SK-N-SH treated with all-trans-retinoic acid at 6 μM for 48 hours (cell line): ENCODE results near the gene DIAPH1.

Experiments
- ATAC-seq: fragments of 200-7000 bp; cut with Tn5 transposase; 3 replicates; pipeline ENCODE4 v1.9.1; 2020; ENCODE audit warnings: mild to moderate bottlenecking, moderate library complexity
- ARNTL ChIP-seq: fragments of 450-650 bp; formaldehyde crosslinking; IDR thresholded peaks from 2 replicates; pipeline ENCODE4 v1.5.0; 2020; ENCODE audit warnings: low read depth, mild to moderate bottlenecking, moderate library complexity, borderline replicate concordance
- BACH2 ChIP-seq: fragments of 250-450 bp; sonication (Bioruptor Pico); IDR thresholded peaks from 2 replicates; pipeline ENCODE4 v1.9.0; 2021; ENCODE audit warnings: mild to moderate bottlenecking, borderline replicate concordance
- CSDC2 ChIP-seq: fragments of 250-450 bp; sonication (Bioruptor Pico); IDR thresholded peaks from 2 replicates; pipeline ENCODE4 v1.5.0; 2020; ENCODE audit warnings: mild to moderate bottlenecking, moderate library complexity
- ESRRG ChIP-seq: fragments of 250-450 bp; sonication (Bioruptor Pico); IDR thresholded peaks from 2 replicates; pipeline ENCODE4 v1.6.1; 2021; ENCODE audit warnings: mild to moderate bottlenecking
- GLIS3 ChIP-seq: fragments of 250-450 bp; sonication (Bioruptor Pico); IDR thresholded peaks from 2 replicates; pipeline ENCODE4 v1.5.0; 2020; ENCODE audit warnings: mild to moderate bottlenecking, moderate library complexity
- ISL1 ChIP-seq: fragments of 250-450 bp; sonication (Bioruptor Pico); IDR thresholded peaks from 2 replicates; pipeline ENCODE4 v2.1.2; 2022; ENCODE audit warnings: mild to moderate bottlenecking, moderate library complexity
- PATZ1 ChIP-seq: fragments of 250-450 bp; sonication (Bioruptor Pico); IDR thresholded peaks from 2 replicates; pipeline ENCODE4 v1.8.0; 2020; ENCODE audit warnings: mild to moderate bottlenecking, moderate library complexity, borderline replicate concordance
- PPARA ChIP-seq: fragments of 250-450 bp; sonication (Bioruptor Pico); IDR thresholded peaks from 2 replicates; pipeline ENCODE4 v1.5.0; 2020; ENCODE audit warnings: mild to moderate bottlenecking, borderline replicate concordance
- RARB ChIP-seq: fragments of 250-450 bp; sonication (Bioruptor Pico); IDR thresholded peaks from 2 replicates; pipeline ENCODE4 v1.8.0; 2021; ENCODE audit warnings: mild to moderate bottlenecking, moderate library complexity
- TCF4 ChIP-seq: fragments of 250-450 bp; sonication (Bioruptor Pico); IDR thresholded peaks from 2 replicates; pipeline ENCODE4 v1.8.0; 2021; ENCODE audit warnings: mild to moderate bottlenecking, moderate library complexity, borderline replicate concordance
- TOX ChIP-seq: fragments of 250-450 bp; sonication (Bioruptor Pico); IDR thresholded peaks from 2 replicates; pipeline ENCODE4 v1.8.0; 2021; ENCODE audit warnings: mild to moderate bottlenecking, moderate library complexity, borderline replicate concordance
- ZC3H10 ChIP-seq: fragments of 250-450 bp; sonication (Bioruptor Pico); IDR thresholded peaks from 2 replicates; pipeline ENCODE4 v1.5.1; 2021; ENCODE audit warnings: mild to moderate bottlenecking, moderate library complexity
- ZFP3 ChIP-seq: fragments of 250-450 bp; sonication (Bioruptor Pico); IDR thresholded peaks from 2 replicates; pipeline ENCODE4 v1.5.0; 2020; ENCODE audit warnings: mild to moderate bottlenecking, moderate library complexity
- ZFP30 ChIP-seq: fragments of 450-650 bp; formaldehyde crosslinking; IDR thresholded peaks from 2 replicates; pipeline ENCODE4 v1.5.0; 2022; ENCODE audit warnings: mild to moderate bottlenecking, moderate library complexity
- ZNF70 ChIP-seq: fragments of 450-650 bp; formaldehyde crosslinking; IDR thresholded peaks from 2 replicates; pipeline ENCODE4 v1.5.0; 2020; ENCODE audit warnings: mild to moderate bottlenecking, moderate library complexity
- ZNF8 ChIP-seq: fragments of 450-650 bp; formaldehyde crosslinking; IDR thresholded peaks from 2 replicates; pipeline ENCODE4 v1.5.0; 2020; ENCODE audit warnings: mild to moderate bottlenecking, moderate library complexity
- TF ChIP-seq, protein P1 (sequence below): fragments of 250-450 bp; sonication (Bioruptor Pico); IDR thresholded peaks from 2 replicates; pipeline ENCODE4 v1.5.1; 2020; ENCODE audit warnings: low read depth, mild to moderate bottlenecking, moderate library complexity
- TF ChIP-seq, protein P2 (sequence below): fragments of 250-450 bp; sonication (Bioruptor Pico); IDR thresholded peaks from 2 replicates; pipeline ENCODE4 v1.5.1; 2021; ENCODE audit warnings: mild to moderate bottlenecking, moderate library complexity
- TF ChIP-seq, protein P3 (sequence below): fragments of 250-450 bp; sonication (Bioruptor Pico); IDR thresholded peaks from 2 replicates; pipeline ENCODE4 v1.8.0; 2021; ENCODE audit warnings: low read depth, mild to moderate bottlenecking, moderate library complexity, borderline replicate concordance
- TF ChIP-seq, protein P4 (sequence below): fragments of 250-450 bp; sonication (Bioruptor Pico); IDR thresholded peaks from 2 replicates; pipeline ENCODE4 v1.5.0; 2020; ENCODE audit warnings: mild to moderate bottlenecking, moderate library complexity

Gene DIAPH1

GRCh38 chr5:141523991-141524390 is 94.8 kb downstream of the DIAPH1 start:
- ATAC-seq, result no peak
- no peak for TF ChIP-seq ESRRG (CRISPR knock-in tag)
- TF ChIP-seq GLIS3 (CRISPR knock-in tag), result no peak
- TF ChIP-seq ZNF8, result no peak
- no peak for TF ChIP-seq ISL1
- no peak for TF ChIP-seq ARNTL (CRISPR knock-in tag)
- no peak for TF ChIP-seq TCF4
- TF ChIP-seq, protein P1, sequence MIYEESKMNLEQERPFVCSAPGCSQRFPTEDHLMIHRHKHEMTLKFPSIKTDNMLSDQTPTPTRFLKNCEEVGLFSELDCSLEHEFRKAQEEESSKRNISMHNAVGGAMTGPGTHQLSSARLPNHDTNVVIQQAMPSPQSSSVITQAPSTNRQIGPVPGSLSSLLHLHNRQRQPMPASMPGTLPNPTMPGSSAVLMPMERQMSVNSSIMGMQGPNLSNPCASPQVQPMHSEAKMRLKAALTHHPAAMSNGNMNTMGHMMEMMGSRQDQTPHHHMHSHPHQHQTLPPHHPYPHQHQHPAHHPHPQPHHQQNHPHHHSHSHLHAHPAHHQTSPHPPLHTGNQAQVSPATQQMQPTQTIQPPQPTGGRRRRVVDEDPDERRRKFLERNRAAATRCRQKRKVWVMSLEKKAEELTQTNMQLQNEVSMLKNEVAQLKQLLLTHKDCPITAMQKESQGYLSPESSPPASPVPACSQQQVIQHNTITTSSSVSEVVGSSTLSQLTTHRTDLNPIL, result no peak
- TF ChIP-seq BACH2, result no peak
- TF ChIP-seq PATZ1 (CRISPR knock-in tag), result no peak
- no peak for TF ChIP-seq RARB
- TF ChIP-seq TOX (CRISPR knock-in tag), result no peak
- no peak for TF ChIP-seq PPARA
- TF ChIP-seq, protein P2, sequence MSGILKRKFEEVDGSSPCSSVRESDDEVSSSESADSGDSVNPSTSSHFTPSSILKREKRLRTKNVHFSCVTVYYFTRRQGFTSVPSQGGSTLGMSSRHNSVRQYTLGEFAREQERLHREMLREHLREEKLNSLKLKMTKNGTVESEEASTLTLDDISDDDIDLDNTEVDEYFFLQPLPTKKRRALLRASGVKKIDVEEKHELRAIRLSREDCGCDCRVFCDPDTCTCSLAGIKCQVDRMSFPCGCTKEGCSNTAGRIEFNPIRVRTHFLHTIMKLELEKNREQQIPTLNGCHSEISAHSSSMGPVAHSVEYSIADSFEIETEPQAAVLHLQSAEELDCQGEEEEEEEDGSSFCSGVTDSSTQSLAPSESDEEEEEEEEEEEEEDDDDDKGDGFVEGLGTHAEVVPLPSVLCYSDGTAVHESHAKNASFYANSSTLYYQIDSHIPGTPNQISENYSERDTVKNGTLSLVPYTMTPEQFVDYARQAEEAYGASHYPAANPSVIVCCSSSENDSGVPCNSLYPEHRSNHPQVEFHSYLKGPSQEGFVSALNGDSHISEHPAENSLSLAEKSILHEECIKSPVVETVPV (CRISPR knock-in tag), result no peak
- TF ChIP-seq ZFP3, result no peak

DNA sequence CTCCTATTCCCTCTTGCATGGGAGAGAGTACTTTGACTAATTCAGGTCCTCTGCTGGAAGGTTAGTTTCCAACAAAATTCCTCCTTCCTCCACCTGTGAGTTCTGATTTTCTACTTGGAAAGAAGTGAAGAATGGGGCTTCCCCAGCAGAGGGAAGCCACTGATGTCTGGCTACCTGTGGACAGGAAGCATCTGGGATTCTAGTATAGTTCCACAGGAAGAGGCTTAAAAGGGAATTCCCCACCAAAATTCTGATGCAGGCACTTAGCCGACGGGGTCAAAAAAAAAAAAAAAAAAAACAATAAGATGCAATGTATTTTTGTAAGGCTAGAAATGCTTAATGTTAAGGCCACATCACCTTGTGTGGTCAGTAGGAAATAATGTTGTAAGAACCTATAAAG is 96.5 kb downstream of the DIAPH1 start:
- TF ChIP-seq RARB, result no peak
- TF ChIP-seq ZFP3, result no peak
- TF ChIP-seq CSDC2 (CRISPR knock-in tag), result no peak
- TF ChIP-seq ZFP30 (CRISPR knock-in tag), result no peak
- no peak for TF ChIP-seq PPARA
- TF ChIP-seq TCF4, result no peak
- TF ChIP-seq PATZ1 (CRISPR knock-in tag), result no peak
- TF ChIP-seq ZNF70, result no peak
- TF ChIP-seq, protein P3, sequence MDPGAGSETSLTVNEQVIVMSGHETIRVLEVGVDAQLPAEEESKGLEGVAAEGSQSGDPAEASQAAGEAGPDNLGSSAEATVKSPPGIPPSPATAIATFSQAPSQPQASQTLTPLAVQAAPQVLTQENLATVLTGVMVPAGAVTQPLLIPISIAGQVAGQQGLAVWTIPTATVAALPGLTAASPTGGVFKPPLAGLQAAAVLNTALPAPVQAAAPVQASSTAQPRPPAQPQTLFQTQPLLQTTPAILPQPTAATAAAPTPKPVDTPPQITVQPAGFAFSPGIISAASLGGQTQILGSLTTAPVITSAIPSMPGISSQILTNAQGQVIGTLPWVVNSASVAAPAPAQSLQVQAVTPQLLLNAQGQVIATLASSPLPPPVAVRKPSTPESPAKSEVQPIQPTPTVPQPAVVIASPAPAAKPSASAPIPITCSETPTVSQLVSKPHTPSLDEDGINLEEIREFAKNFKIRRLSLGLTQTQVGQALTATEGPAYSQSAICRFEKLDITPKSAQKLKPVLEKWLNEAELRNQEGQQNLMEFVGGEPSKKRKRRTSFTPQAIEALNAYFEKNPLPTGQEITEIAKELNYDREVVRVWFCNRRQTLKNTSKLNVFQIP, result no peak
- TF ChIP-seq BACH2, result no peak
- TF ChIP-seq, protein P2 (CRISPR knock-in tag), result no peak
- TF ChIP-seq ZC3H10 (CRISPR knock-in tag), result no peak
- no peak for TF ChIP-seq TOX (CRISPR knock-in tag)
- no peak for TF ChIP-seq ARNTL (CRISPR knock-in tag)
- no peak for TF ChIP-seq ISL1
- no peak for TF ChIP-seq ZNF8
- TF ChIP-seq, protein P4, sequence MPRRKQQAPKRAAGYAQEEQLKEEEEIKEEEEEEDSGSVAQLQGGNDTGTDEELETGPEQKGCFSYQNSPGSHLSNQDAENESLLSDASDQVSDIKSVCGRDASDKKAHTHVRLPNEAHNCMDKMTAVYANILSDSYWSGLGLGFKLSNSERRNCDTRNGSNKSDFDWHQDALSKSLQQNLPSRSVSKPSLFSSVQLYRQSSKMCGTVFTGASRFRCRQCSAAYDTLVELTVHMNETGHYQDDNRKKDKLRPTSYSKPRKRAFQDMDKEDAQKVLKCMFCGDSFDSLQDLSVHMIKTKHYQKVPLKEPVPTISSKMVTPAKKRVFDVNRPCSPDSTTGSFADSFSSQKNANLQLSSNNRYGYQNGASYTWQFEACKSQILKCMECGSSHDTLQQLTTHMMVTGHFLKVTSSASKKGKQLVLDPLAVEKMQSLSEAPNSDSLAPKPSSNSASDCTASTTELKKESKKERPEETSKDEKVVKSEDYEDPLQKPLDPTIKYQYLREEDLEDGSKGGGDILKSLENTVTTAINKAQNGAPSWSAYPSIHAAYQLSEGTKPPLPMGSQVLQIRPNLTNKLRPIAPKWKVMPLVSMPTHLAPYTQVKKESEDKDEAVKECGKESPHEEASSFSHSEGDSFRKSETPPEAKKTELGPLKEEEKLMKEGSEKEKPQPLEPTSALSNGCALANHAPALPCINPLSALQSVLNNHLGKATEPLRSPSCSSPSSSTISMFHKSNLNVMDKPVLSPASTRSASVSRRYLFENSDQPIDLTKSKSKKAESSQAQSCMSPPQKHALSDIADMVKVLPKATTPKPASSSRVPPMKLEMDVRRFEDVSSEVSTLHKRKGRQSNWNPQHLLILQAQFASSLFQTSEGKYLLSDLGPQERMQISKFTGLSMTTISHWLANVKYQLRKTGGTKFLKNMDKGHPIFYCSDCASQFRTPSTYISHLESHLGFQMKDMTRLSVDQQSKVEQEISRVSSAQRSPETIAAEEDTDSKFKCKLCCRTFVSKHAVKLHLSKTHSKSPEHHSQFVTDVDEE, result no peak
- TF ChIP-seq GLIS3 (CRISPR knock-in tag), result no peak
- ATAC-seq, result no peak
